SU-DHL-6 (cell line): Measurements from ENCODE around the gene ATP8A2.

Experiments
- H2AFZ ChIP-seq: fragments of 200-600 bp; sonication (generic); 2 replicates; pipeline ENCODE4 v1.6.1; 2014; ENCODE audit warnings: low read depth, mild to moderate bottlenecking, moderate library complexity, mixed read lengths, antibody characterized with exemption, low read length; ENCODE audit not compliant: severe bottlenecking
- H3F3A ChIP-seq: fragments of 200-600 bp; shearing (Covaris generic); 2 replicates; pipeline ENCODE4 v1.6.0; 2016; ENCODE audit warnings: antibody characterized with exemption, mild to moderate bottlenecking; ENCODE audit not compliant: insufficient read depth
- H3K27ac ChIP-seq: fragments of 200-600 bp; sonication (generic); 2 replicates; pipeline ENCODE4 v1.5.1; 2016; ENCODE audit warnings: low read depth, mild to moderate bottlenecking, low read length, moderate library complexity, mixed read lengths
- H3K27me3 ChIP-seq: fragments of 200-600 bp; sonication (generic), shearing (Covaris generic); 2 replicates; pipeline ENCODE4 v1.6.0; 2014; ENCODE audit warnings: mild to moderate bottlenecking, low read length
- H3K36me3 ChIP-seq: fragments of 200-600 bp; sonication (generic); 2 replicates; pipeline ENCODE4 v1.6.1; 2014; ENCODE audit warnings: mild to moderate bottlenecking, low read length, mixed read lengths
- H3K4me2 ChIP-seq: fragments of 300-600, 200-600 bp; shearing (Covaris generic), sonication (generic); 2 replicates; pipeline ENCODE4 v1.6.0; 2014; ENCODE audit warnings: low read length, low read depth, mild to moderate bottlenecking; ENCODE audit not compliant: poor library complexity, severe bottlenecking
- H3K4me3 ChIP-seq: fragments of 200-600 bp; sonication (generic); 2 replicates; pipeline ENCODE4 v1.5.1; 2014; ENCODE audit warnings: antibody characterized with exemption, low read length, mild to moderate bottlenecking, mixed read lengths; ENCODE audit not compliant: insufficient read depth, poor library complexity, severe bottlenecking
- H3K79me2 ChIP-seq: fragments of 200-600 bp; sonication (generic); 2 replicates; pipeline ENCODE4 v1.6.1; 2014; ENCODE audit warnings: mild to moderate bottlenecking, low read length, moderate library complexity; ENCODE audit not compliant: insufficient read depth
- H3K9ac ChIP-seq: fragments of 200-600 bp; sonication (generic); 2 replicates; pipeline ENCODE4 v1.7.0; 2014; ENCODE audit warnings: mild to moderate bottlenecking, low read length
- H3K9me2 ChIP-seq: fragments of 200-600 bp; sonication (generic); replicated peaks from 2 replicates; pipeline ENCODE4 v1.6.1; 2014; ENCODE audit warnings: low read length; ENCODE audit not compliant: insufficient read depth
- H3K9me3 ChIP-seq: fragments of 200-600 bp; sonication (generic); 2 replicates; pipeline ENCODE4 v1.6.1; 2014; ENCODE audit warnings: low read length, mixed read lengths; ENCODE audit not compliant: insufficient read depth
- H4K20me1 ChIP-seq: fragments of 200-600 bp; sonication (generic); 2 replicates; pipeline ENCODE4 v1.6.1; 2014; ENCODE audit warnings: low read depth, mild to moderate bottlenecking, antibody characterized with exemption, low read length, moderate library complexity, mixed read lengths
- EZH2phosphoT487 ChIP-seq: fragments of 200-600 bp; sonication (generic), shearing (Covaris generic); conservative IDR thresholded peaks from 2 replicates; pipeline ENCODE4 v1.6.1; 2018; ENCODE audit warnings: mild to moderate bottlenecking, antibody characterized with exemption, low read length, moderate library complexity, mixed read lengths
- TF ChIP-seq, protein P1 (sequence below): fragments of 200-600 bp; sonication (generic); IDR thresholded peaks from one replicate; pipeline ENCODE4 v1.5.1; 2017; ENCODE audit warnings: antibody characterized with exemption, mild to moderate bottlenecking, low read length, moderate library complexity; ENCODE audit not compliant: insufficient read depth, poor library complexity, severe bottlenecking

Gene ATP8A2

DNA sequence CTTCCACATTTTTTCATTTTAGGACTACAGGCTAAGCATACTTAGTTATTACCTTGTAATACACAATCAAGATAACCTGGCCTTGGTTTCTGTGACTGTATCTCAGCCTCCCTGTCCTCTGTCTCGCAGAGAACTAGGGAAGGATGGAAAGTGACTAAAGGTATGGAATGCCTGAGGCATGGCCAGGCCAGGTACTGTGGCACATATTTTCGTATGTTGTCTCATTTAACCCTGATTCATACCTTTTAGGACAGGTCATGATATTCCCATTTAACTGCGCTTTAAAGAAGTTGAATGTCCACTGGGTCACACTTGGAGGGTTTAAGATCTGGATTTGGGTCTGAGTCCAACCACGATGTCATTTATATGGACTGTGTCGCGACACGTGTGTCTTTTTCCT is 357.4 kb downstream of the ATP8A2 start:
- Histone ChIP-seq H3K27me3 (no peaks in the 10 kb centered on the region), H3K27ac (no peak overlapping the region), H3K9me3 (no peaks in the 10 kb centered on the region), H3K4me2 (no peak overlapping the region), H3K79me2 (no peaks in the 10 kb centered on the region), H2AFZ (no peak overlapping the region), H3F3A (no peaks in the 10 kb centered on the region), H3K9me2 (no peaks in the 10 kb centered on the region), H4K20me1 (no peaks in the 10 kb centered on the region), H3K4me3 (no peak overlapping the region), H3K9ac (no peak overlapping the region), H3K36me3 (no peaks in the 10 kb centered on the region)
- no peak for TF ChIP-seq EZH2phosphoT487
- TF ChIP-seq, protein P1, sequence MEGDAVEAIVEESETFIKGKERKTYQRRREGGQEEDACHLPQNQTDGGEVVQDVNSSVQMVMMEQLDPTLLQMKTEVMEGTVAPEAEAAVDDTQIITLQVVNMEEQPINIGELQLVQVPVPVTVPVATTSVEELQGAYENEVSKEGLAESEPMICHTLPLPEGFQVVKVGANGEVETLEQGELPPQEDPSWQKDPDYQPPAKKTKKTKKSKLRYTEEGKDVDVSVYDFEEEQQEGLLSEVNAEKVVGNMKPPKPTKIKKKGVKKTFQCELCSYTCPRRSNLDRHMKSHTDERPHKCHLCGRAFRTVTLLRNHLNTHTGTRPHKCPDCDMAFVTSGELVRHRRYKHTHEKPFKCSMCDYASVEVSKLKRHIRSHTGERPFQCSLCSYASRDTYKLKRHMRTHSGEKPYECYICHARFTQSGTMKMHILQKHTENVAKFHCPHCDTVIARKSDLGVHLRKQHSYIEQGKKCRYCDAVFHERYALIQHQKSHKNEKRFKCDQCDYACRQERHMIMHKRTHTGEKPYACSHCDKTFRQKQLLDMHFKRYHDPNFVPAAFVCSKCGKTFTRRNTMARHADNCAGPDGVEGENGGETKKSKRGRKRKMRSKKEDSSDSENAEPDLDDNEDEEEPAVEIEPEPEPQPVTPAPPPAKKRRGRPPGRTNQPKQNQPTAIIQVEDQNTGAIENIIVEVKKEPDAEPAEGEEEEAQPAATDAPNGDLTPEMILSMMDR = no peak

DNA sequence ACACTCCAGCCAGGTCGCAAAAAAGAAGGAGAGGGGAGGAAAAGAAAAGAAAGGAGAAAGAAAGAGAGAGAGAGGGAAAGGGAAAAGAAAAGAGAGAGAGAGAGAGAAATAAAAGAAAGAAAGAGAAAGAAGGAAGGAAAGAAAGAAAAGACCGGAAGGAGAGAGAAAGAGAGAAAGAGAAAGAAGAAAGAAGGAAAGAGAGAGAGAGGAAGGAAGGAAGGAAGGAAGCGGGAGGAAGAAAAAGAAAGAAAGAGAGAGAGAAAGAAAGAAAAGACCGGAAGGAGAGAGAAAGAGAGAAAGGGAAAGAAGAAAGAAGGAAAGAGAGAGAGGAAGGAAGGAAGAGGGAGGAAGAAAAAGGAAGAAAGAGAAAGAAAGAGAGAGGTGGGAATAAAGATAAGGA is 359.3 kb downstream of the ATP8A2 start:
- no peaks in the 10 kb centered on the region for H3K9me3 ChIP-seq
- H3K27me3 ChIP-seq = no peaks in the 10 kb centered on the region
- H4K20me1 ChIP-seq = no peaks in the 10 kb centered on the region
- TF ChIP-seq, protein P1 = no peak
- TF ChIP-seq EZH2phosphoT487 = no peak
- H3K4me2 ChIP-seq = no peak overlapping the region
- no peaks in the 10 kb centered on the region for H3K36me3 ChIP-seq
- H3K9ac ChIP-seq = no peak overlapping the region
- H3K27ac ChIP-seq = no peak overlapping the region
- H3K9me2 ChIP-seq = no peaks in the 10 kb centered on the region
- no peaks in the 10 kb centered on the region for H3K79me2 ChIP-seq
- H3F3A ChIP-seq = no peaks in the 10 kb centered on the region
- H2AFZ ChIP-seq = no peak overlapping the region
- no peak overlapping the region for H3K4me3 ChIP-seq

DNA sequence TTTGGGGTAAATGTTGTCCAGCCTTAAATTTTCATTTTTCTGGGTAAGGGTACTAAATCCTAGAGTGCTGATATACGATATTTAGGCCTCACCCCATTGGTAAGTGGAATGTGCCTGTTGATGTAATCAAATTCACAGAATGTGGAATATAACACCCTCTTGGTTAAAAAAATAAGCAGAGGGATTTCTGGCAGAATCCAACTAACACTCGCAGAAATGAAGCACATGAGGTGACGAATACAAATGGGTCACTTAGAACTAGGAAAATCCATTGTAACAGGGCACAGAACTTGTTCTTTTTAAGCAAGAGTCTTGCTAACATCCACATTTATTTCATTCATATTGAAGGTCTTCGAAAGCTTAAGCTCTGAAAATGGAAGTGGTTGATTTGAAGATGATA is 359.8 kb downstream of the ATP8A2 start:
- TF ChIP-seq EZH2phosphoT487 = no peak
- TF ChIP-seq, protein P1 = no peak
- H3K9me2 ChIP-seq = no peaks in the 10 kb centered on the region

More for the DNA sequence above, 359.8 kb downstream of the ATP8A2 start:
- no peak overlapping the region for H2AFZ ChIP-seq
- no peaks in the 10 kb centered on the region for H3K36me3 ChIP-seq
- no peak overlapping the region for H3K4me2 ChIP-seq
- H3K27me3 ChIP-seq = no peaks in the 10 kb centered on the region
- no peaks in the 10 kb centered on the region for H4K20me1 ChIP-seq
- H3K79me2 ChIP-seq = no peaks in the 10 kb centered on the region
- H3K4me3 ChIP-seq = no peak overlapping the region
- no peaks in the 10 kb centered on the region for H3K9me3 ChIP-seq
- no peak overlapping the region for H3K27ac ChIP-seq
- no peaks in the 10 kb centered on the region for H3F3A ChIP-seq
- no peak overlapping the region for H3K9ac ChIP-seq
